Measurements from ENCODE around the gene AGMAT. TPM values are rescaled to one million over a fixed set of nuclear protein-coding genes. Genes with fewer than 3 reads are reported as not detected.

AGMAT gene
- total and polyA plus RNA-seq, 2 of the 13 experiments (the other 11 are each of a cell fraction or from before 2014, with no cell fraction given): 59.1 to 174 TPM

- no peak for TF ChIP-seq STAT5B (CRISPR knock-in tag; IDR thresholded peaks at IDR 0.05)
- no peak for TF ChIP-seq ZNF430 (CRISPR knock-in tag; IDR thresholded peaks at IDR 0.05)
- TF ChIP-seq ZMYM2 (CRISPR knock-in tag; IDR thresholded peaks at IDR 0.05): no peak
- TF ChIP-seq HOMEZ (CRISPR knock-in tag; IDR thresholded peaks at IDR 0.05; ENCODE audit: low read depth): peak; percentile 9; the same call in 1 of the 2 replicates
- TF ChIP-seq FLYWCH1 (CRISPR knock-in tag; IDR thresholded peaks at IDR 0.05): no peak
- no peak for TF ChIP-seq ZNF576 (CRISPR knock-in tag; IDR thresholded peaks at IDR 0.05)
- peak; percentile 63; the same call in 1 of the 2 replicates for TF ChIP-seq MIXL1 (CRISPR knock-in tag; IDR thresholded peaks at IDR 0.05)
- no peak for TF ChIP-seq ZNF761 (CRISPR knock-in tag; conservative IDR thresholded peaks at IDR 0.05)
- no peak for TF ChIP-seq ZSCAN31 (CRISPR knock-in tag; IDR thresholded peaks at IDR 0.05; ENCODE audit: low read depth)
- TF ChIP-seq STAT6 (CRISPR knock-in tag; IDR thresholded peaks at IDR 0.05; ENCODE audit: borderline replicate concordance): no peak; the same call in 1 of the 2 replicates
- no peak; the same call in 1 of the 2 replicates for TF ChIP-seq RELA (CRISPR knock-in tag; IDR thresholded peaks at IDR 0.05)
- peak; percentile 32; the same call in 1 of the 2 replicates for TF ChIP-seq ARID5B (CRISPR knock-in tag; IDR thresholded peaks at IDR 0.05)
- TF ChIP-seq ARNT2 (CRISPR knock-in tag; IDR thresholded peaks at IDR 0.05; ENCODE audit: low read depth): peak; percentile 69; the same call in 1 of the 2 replicates
- TF ChIP-seq ETS1 (CRISPR knock-in tag; IDR thresholded peaks at IDR 0.05): no peak
- TF ChIP-seq NCOA2 (CRISPR knock-in tag; IDR thresholded peaks at IDR 0.05): peak; percentile 51
- peak; percentile 85 for TF ChIP-seq ZNF563 (CRISPR knock-in tag; IDR thresholded peaks at IDR 0.05)
- TF ChIP-seq ZNF326 (CRISPR knock-in tag; IDR thresholded peaks at IDR 0.05; ENCODE audit: borderline replicate concordance): no peak
- TF ChIP-seq TAF15 (IDR thresholded peaks at IDR 0.05; ENCODE audit: low read depth, low read length, poor library complexity, severe bottlenecking): no peak
- peak; percentile 76 for TF ChIP-seq TAF1 (CRISPR knock-in tag; IDR thresholded peaks at IDR 0.05)
Measured at GRCh38 chr1:15526490-15527339, 58.1 kb downstream of the AGMAT start, which contains the start of gene DNAJC16 (continued).
